OCI-LY7 (cell line): ENCODE data around the gene NCAPH2. TPM values are rescaled to one million over a fixed set of nuclear protein-coding genes. Genes with fewer than 3 reads are reported as not detected.

ENCODE experiments used
- BruUV-seq: library from RNA; stranded (reverse); fragments of 400-500 nt; replicated peaks from 2 replicates; lab custom pipeline; 2021; lab: Mats Ljungman, UMichigan
- CTCF ChIA-PET: fragments of 300-600 bp; sonication (Branson Sonifier 250); formaldehyde crosslinking; loops from one replicate; lab custom pipeline; 2022; ENCODE audit warnings: antibody characterized with exemption; ENCODE audit not compliant: unreplicated experiment; lab: Charles Lee
- POLR2A ChIA-PET: fragments of 300-600 bp; sonication (Branson Sonifier 250); formaldehyde crosslinking; loops from one replicate; lab custom pipeline; 2022; ENCODE audit warnings: antibody characterized with exemption; lab: Charles Lee
- DNase-seq: peaks from one replicate; pipeline ENCODE4 v3.0.0-alpha.2; 2015; ENCODE audit warnings: low spot score
- H2AFZ ChIP-seq: fragments of 200-600 bp; sonication (generic), shearing (Covaris generic); 2 replicates; pipeline ENCODE4 v1.6.1; 2014; ENCODE audit warnings: mild to moderate bottlenecking, antibody characterized with exemption, low read length, moderate library complexity
- H3K27ac ChIP-seq: fragments of 200-600 bp; sonication (generic); 2 replicates; pipeline ENCODE4 v1.5.1; 2014; ENCODE audit warnings: mixed run types, low read depth, mild to moderate bottlenecking, moderate library complexity, low read length, inconsistent platforms; ENCODE audit not compliant: poor library complexity, severe bottlenecking
- H3K36me3 ChIP-seq: fragments of 200-600 bp; sonication (generic); 2 replicates; pipeline ENCODE4 v1.6.1; 2014; ENCODE audit warnings: mild to moderate bottlenecking, antibody characterized with exemption, low read length, moderate library complexity, mixed read lengths; ENCODE audit not compliant: insufficient read depth
- H3K4me1 ChIP-seq: fragments of 200-600 bp; sonication (generic); 2 replicates; pipeline ENCODE4 v1.5.1; 2014; ENCODE audit warnings: mild to moderate bottlenecking, low read length; ENCODE audit not compliant: insufficient read depth, poor library complexity, severe bottlenecking
- H3K4me2 ChIP-seq: fragments of 200-600 bp; sonication (generic); 2 replicates; pipeline ENCODE4 v1.6.1; 2014; ENCODE audit warnings: mild to moderate bottlenecking, low read length
- H3K4me3 ChIP-seq: fragments of 200-600 bp; sonication (generic); 2 replicates; pipeline ENCODE4 v1.5.1; 2014; ENCODE audit warnings: mild to moderate bottlenecking, low read depth, low read length; ENCODE audit not compliant: poor library complexity, severe bottlenecking
- H3K79me2 ChIP-seq: fragments of 200-600 bp; sonication (generic); 2 replicates; pipeline ENCODE4 v1.6.1; 2016; ENCODE audit warnings: low read depth, mild to moderate bottlenecking, low read length, moderate library complexity, mixed read lengths; ENCODE audit not compliant: insufficient read depth
- H3K9me2 ChIP-seq: fragments of 200-600 bp; sonication (generic); 2 replicates; pipeline ENCODE4 v1.6.1; 2016; ENCODE audit warnings: mild to moderate bottlenecking, low read length, mixed read lengths; ENCODE audit not compliant: insufficient read depth
- H3K9me3 ChIP-seq: fragments of 200-600 bp; sonication (generic); 2 replicates; pipeline ENCODE4 v1.6.1; 2014; ENCODE audit warnings: mild to moderate bottlenecking, mixed run types, low read length, mixed read lengths
- H4K20me1 ChIP-seq: fragments of 200-600 bp; sonication (generic); 2 replicates; pipeline ENCODE4 v1.6.1; 2014; ENCODE audit warnings: mild to moderate bottlenecking, antibody characterized with exemption, low read length, moderate library complexity, mixed read lengths; ENCODE audit not compliant: insufficient read depth
- CTCF ChIP-seq: fragments of 200-600 bp; sonication (generic); conservative IDR thresholded peaks from 2 replicates; pipeline ENCODE4 v1.5.1; 2014; ENCODE audit warnings: mild to moderate bottlenecking, antibody characterized with exemption, low read length, moderate library complexity, mixed read lengths
- EZH2phosphoT487 ChIP-seq: fragments of 200-600 bp; sonication (generic); IDR thresholded peaks from 2 replicates; pipeline ENCODE4 v1.6.1; 2018; ENCODE audit warnings: low read depth, borderline replicate concordance, mild to moderate bottlenecking, mixed run types, antibody characterized with exemption, low read length, moderate library complexity, mixed read lengths
- intact Hi-C: fragments of 100-400 bp; cut with micrococcal nuclease; formaldehyde crosslinking; loops from one replicate; pipeline ENCODE4 v1.10.0; 2022; ENCODE audit not compliant: unreplicated experiment
- total RNA-seq, 2 experiments: library from RNA; depleted of rRNA in 1 of 2; stranded (reverse); fragments of >200 nt in 1 of 2; shearing (Covaris generic) in 1 of 2; gene quantifications; 2 replicates each; pipeline ENCODE4 v1.2.3, GENCODE V29; 2014 to 2022

NCAPH2 gene
- total RNA-seq, 2 experiments from 2014 or later: 126 to 129 TPM

DNA sequence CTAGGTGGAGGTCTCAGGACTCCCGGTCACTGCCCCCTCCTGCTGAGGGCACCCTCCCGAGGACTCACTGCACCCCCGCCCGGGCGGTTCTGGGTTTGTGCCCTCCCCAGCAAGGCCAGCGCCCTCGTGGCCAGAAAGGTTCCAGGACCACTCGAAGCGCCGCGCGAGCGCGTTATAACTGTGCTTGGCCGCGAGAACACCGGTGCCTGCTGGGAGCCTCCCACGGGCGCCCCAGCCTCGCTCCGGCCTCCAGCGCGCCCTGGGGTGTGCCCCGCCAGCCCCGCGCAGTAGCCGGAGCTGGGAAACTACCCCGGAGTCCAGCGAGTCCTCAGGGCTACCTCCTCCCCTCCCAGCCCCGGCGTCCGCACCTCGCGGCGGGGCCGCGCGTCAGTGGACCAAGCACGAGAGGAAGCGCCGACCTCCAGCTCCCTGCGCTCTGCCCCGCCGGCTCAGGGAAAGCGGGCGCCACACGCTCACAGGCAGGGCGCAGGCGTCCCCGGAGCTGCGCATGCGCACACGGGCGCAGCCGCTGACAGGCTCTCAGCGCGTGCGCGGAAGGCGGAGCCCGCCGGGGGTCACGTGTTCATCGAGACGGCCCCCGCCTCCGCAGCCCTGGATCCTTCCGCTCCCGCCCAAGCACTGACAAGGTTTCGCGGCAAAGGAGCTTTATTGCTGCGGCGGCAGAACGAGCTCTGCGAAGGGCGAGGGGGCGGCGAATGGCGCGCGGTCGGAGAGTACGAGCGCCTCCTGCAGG, 17.3 kb downstream of the NCAPH2 start, which contains the start of gene SCO2:
Gene SCO2, minus strand, starts transcription at position 495 of the 754 bp plus-strand sequence. CDS start 1,187 bp downstream, outside the sequence.
- Histone ChIP-seq H3K27ac (peak within 1 kb of the TSS; percentile 92), H3K4me1 (peaks cover 22% of the 10 kb centered on the region), H4K20me1 (no peaks in the 10 kb centered on the region), H3K9me2 (no peaks in the 10 kb centered on the region), H3K36me3 (peaks cover 48% of the 10 kb centered on the region), H3K79me2 (peaks cover 4% of the 10 kb centered on the region; the same call in 1 of the 2 replicates), H2AFZ (peak within 1 kb of the TSS; percentile 31; the same call in 1 of the 2 replicates), H3K4me3 (peak within 1 kb of the TSS; percentile 77), H3K4me2 (peak within 1 kb of the TSS; percentile 93), H3K9me3 (no peaks in the 10 kb centered on the region)
- intact Hi-C loops: loop anchor here (1.0 to 5.0 kb wide), 3 partner anchors 17 to 283 kb away; partner anchors contain the start of gene NCAPH2
- BruUV-seq: no TSS peak
- ChIA-PET CTCF (interaction anchor here (0.5 to 1.6 kb wide), 9 partner anchors 13 to 273 kb away, joined by 3 to 9 read pairs (median 5); partner anchors contain the start of genes LMF2 and NCAPH2), POLR2A (interaction anchor here (0.6 to 3.3 kb wide), 11 partner anchors 10 to 283 kb away, joined by 3 to 33 read pairs (median 4); partner anchors contain the start of genes LMF2 and NCAPH2)
- DNase-seq: peak; percentile 99
- TF ChIP-seq EZH2phosphoT487 (no peak), CTCF (peak; percentile 56; the same call in 1 of the 2 replicates)

- Histone ChIP-seq H3K9me3 (no peaks in the 10 kb centered on the region), H3K4me1 (peaks cover 27% of the 10 kb centered on the region), H2AFZ (peak overlapping the region; percentile 31; the same call in 1 of the 2 replicates), H3K4me2 (peak overlapping the region; percentile 86), H3K36me3 (peaks cover 43% of the 10 kb centered on the region), H4K20me1 (no peaks in the 10 kb centered on the region), H3K27ac (peak overlapping the region; percentile 92), H3K4me3 (peak overlapping the region; percentile 77), H3K79me2 (peaks cover 4% of the 10 kb centered on the region; the same call in 1 of the 2 replicates), H3K9me2 (no peaks in the 10 kb centered on the region)
- intact Hi-C loops: loop anchor here (1.0 to 5.0 kb wide), 5 partner anchors 17 to 283 kb away; partner anchors contain the start of genes NCAPH2 and SYCE3
- TF ChIP-seq EZH2phosphoT487 (no peak), CTCF (no peak; the same call in 1 of the 2 replicates)
- DNase-seq: no peak
- CTCF ChIA-PET: interaction anchor here (0.5 to 1.6 kb wide), 10 partner anchors 13 to 273 kb away, joined by 3 to 9 read pairs (median 5); partner anchors contain the start of genes LMF2 and NCAPH2
- no TSS peak for BruUV-seq
- POLR2A ChIA-PET: interaction anchor here (0.6 to 3.3 kb wide), 9 partner anchors 9 to 283 kb away, joined by 3 to 33 read pairs (median 4); partner anchors contain the start of genes LMF2 and NCAPH2
Observed at GRCh38 chr22:50525858-50526107, 17.8 kb downstream of the NCAPH2 start.
